H1 (cell line): ENCODE data around the gene SPATA16. TPM values are rescaled to one million over a fixed set of nuclear protein-coding genes. Genes with fewer than 3 reads are reported as not detected.

ENCODE experiments used
- CTBP2 ChIP-seq: IDR thresholded peaks from 2 replicates; pipeline ENCODE4 v1.7.0; 2011; ENCODE audit warnings: borderline replicate concordance, mild to moderate bottlenecking, moderate library complexity, mixed read lengths, low read length; ENCODE audit not compliant: insufficient read depth, insufficient read length
- EGR1 ChIP-seq: IDR thresholded peaks from 2 replicates; pipeline ENCODE4 v1.6.1; 2011; ENCODE audit warnings: low read depth, low read length, borderline replicate concordance
- NRF1 ChIP-seq: IDR thresholded peaks from 2 replicates; pipeline ENCODE4 v1.6.1; 2011; ENCODE audit warnings: mild to moderate bottlenecking, low read depth, low read length, improper control_type of control experiment
- POLR2A ChIP-seq, 2 experiments: IDR thresholded peaks; 1 replicate in 1 of 2; 2 replicates in 1 of 2; pipeline ENCODE4 v1.6.1; 2011; ENCODE audit warnings: low read depth in 2 of 2, low read length in 2 of 2, mild to moderate bottlenecking in 2 of 2; ENCODE audit errors: control extremely low read depth in 1 of 2
- SIN3A ChIP-seq, 2 experiments: IDR thresholded peaks in 1 of 2; conservative IDR thresholded peaks in 1 of 2; 2 replicates each; pipeline ENCODE4 v1.6.1; 2011 to 2012; ENCODE audit warnings: low read length in 2 of 2, improper control_type of control experiment in 1 of 2, low read depth in 1 of 2, mild to moderate bottlenecking in 1 of 2
- SP1 ChIP-seq: IDR thresholded peaks from 2 replicates; pipeline ENCODE4 v1.6.1; 2011; ENCODE audit warnings: low read depth, low read length
- polyA plus RNA-seq, 7 experiments: library from polyadenylated mRNA; depleted of rRNA in 3 of 7; stranded (reverse) in 5 of 7; unstranded in 2 of 7; fragments of >200 nt in 5 of 7; fragments of 200-250 nt in 2 of 7; gene quantifications; 1 replicate in 5 of 7; 2 replicates in 1 of 7; 4 replicates in 1 of 7; pipeline versions ENCODE4 v1.2.1 to v1.2.3, GENCODE V29; 2011 to 2013; ENCODE audit warnings: missing spikeins in 2 of 7, mixed read lengths in 2 of 7
- total RNA-seq: library from RNA; stranded (reverse); fragmentation: NEBNext Ultra II Directional; extraction: Animal tissue kit (Norgen Biotek cat#: 25700); gene quantifications from 2 replicates; pipeline ENCODE4 v1.2.1, GENCODE V29; 2021

Gene SPATA16
- total and polyA plus RNA-seq, 2 of the 8 experiments (the other 6 are each of a cell fraction or from before 2014, with no cell fraction given), result 0.05 to 2.7 TPM

GRCh38 chr3:172993412-172993811, 147.6 kb downstream of the SPATA16 start (continued):
- no peak for TF ChIP-seq SIN3A (conservative IDR thresholded peaks at IDR 0.05 in 1 of 2, IDR thresholded peaks at IDR 0.05 in 1 of 2; ENCODE audit: low read depth in 1 of 2, low read length in 2 of 2)
- no peak for TF ChIP-seq CTBP2
- TF ChIP-seq SP1, result no peak
- no peak for TF ChIP-seq EGR1
- no peak for TF ChIP-seq NRF1
- TF ChIP-seq POLR2A (IDR thresholded peaks at IDR 0.05; ENCODE audit: control extremely low read depth in 1 of 2, low read depth in 2 of 2, low read length in 2 of 2), result no peak
